ENCODE results near the gene DCHS1.

GRCh38 chr11:6625156-6625831, 30.3 kb downstream of the DCHS1 start:
- TF ChIP-seq CTCF (IDR thresholded peaks at IDR 0.05) (no peak), POLR2AphosphoS5 (IDR thresholded peaks at IDR 0.05) (no peak), POLR2A (IDR thresholded peaks at IDR 0.05) (no peak)

All from upper lobe of left lung (tissue), 4 donors.